RWPE2 (cell line): Measurements from ENCODE around the gene TENT4A.

ENCODE experiments used
- ATAC-seq: fragments of 200-7000 bp; cut with Tn5 transposase; 3 replicates; pipeline ENCODE4 v1.9.1; 2021; ENCODE audit warnings: low read depth
- DNase-seq: peaks from one replicate; pipeline ENCODE4 v3.0.0-alpha.2; 2020; ENCODE audit warnings: low spot score
- H3K27ac ChIP-seq: fragments of 450-650 bp; 2 replicates; pipeline ENCODE4 v1.5.1; 2017; ENCODE audit warnings: mild to moderate bottlenecking; ENCODE audit not compliant: poor library complexity, severe bottlenecking
- H3K27me3 ChIP-seq: fragments of 250-450 bp; sonication (Bioruptor Pico); 2 replicates; pipeline ENCODE4 v1.5.1; 2021; ENCODE audit warnings: mild to moderate bottlenecking, moderate library complexity; ENCODE audit not compliant: insufficient read depth, poor library complexity, severe bottlenecking
- H3K36me3 ChIP-seq: fragments of 250-450 bp; sonication (Bioruptor Pico); 2 replicates; pipeline ENCODE4 v1.5.1; 2020; ENCODE audit warnings: low read depth, mild to moderate bottlenecking, moderate library complexity
- H3K4me1 ChIP-seq: fragments of 250-450 bp; sonication (Bioruptor Pico); 2 replicates; pipeline ENCODE4 v1.5.1; 2021; ENCODE audit warnings: mild to moderate bottlenecking, moderate library complexity; ENCODE audit not compliant: insufficient read depth, poor library complexity, severe bottlenecking
- H3K4me3 ChIP-seq: fragments of 250-450 bp; sonication (Bioruptor Pico); 2 replicates; pipeline ENCODE4 v1.5.1; 2021; ENCODE audit warnings: mild to moderate bottlenecking, moderate library complexity; ENCODE audit not compliant: severe bottlenecking
- H3K9me3 ChIP-seq: fragments of 250-450 bp; sonication (Bioruptor Pico); 2 replicates; pipeline ENCODE4 v1.5.1; 2021; ENCODE audit warnings: mild to moderate bottlenecking, moderate library complexity; ENCODE audit not compliant: severe bottlenecking
- CTCF ChIP-seq: fragments of 450-650 bp; IDR thresholded peaks from one replicate; pipeline ENCODE4 v1.5.1; 2017; ENCODE audit warnings: mild to moderate bottlenecking, moderate library complexity; ENCODE audit not compliant: poor library complexity, severe bottlenecking

The TENT4A gene

GRCh38 chr5:6755519-6755918, 42.3 kb downstream of the TENT4A start:
- no peak for ATAC-seq
- H3K9me3 ChIP-seq = no peaks in the 10 kb centered on the region
- no peak overlapping the region for H3K4me3 ChIP-seq
- DNase-seq = peak; percentile 17
- H3K36me3 ChIP-seq = peaks cover 69% of the 10 kb centered on the region
- no peaks in the 10 kb centered on the region for H3K27me3 ChIP-seq
- no peaks in the 10 kb centered on the region for H3K4me1 ChIP-seq
- no peak overlapping the region for H3K27ac ChIP-seq
- no peak for TF ChIP-seq CTCF

- no peaks in the 10 kb centered on the region for H3K27me3 ChIP-seq
- peaks cover 65% of the 10 kb centered on the region for H3K36me3 ChIP-seq
- ATAC-seq (no peak), DNase-seq (peak; percentile 45)
- no peak for TF ChIP-seq CTCF
- no peaks in the 10 kb centered on the region for H3K4me1 ChIP-seq
- no peak overlapping the region for H3K27ac ChIP-seq
- no peak overlapping the region for H3K4me3 ChIP-seq
- no peaks in the 10 kb centered on the region for H3K9me3 ChIP-seq
Observed at GRCh38 chr5:6755941-6756340, 42.7 kb downstream of the TENT4A start.

GRCh38 chr5:6757414-6757969, 44.3 kb downstream of the TENT4A start:
- ATAC-seq (no peak), DNase-seq (no peak)
- TF ChIP-seq CTCF = no peak
- no peak overlapping the region for H3K4me3 ChIP-seq
- peaks cover 50% of the 10 kb centered on the region for H3K36me3 ChIP-seq
- no peaks in the 10 kb centered on the region for H3K9me3 ChIP-seq
- H3K27ac ChIP-seq = no peak overlapping the region
- no peaks in the 10 kb centered on the region for H3K27me3 ChIP-seq
- H3K4me1 ChIP-seq = no peaks in the 10 kb centered on the region

GRCh38 chr5:6758236-6758635, 45.0 kb downstream of the TENT4A start:
- no peak overlapping the region for H3K27ac ChIP-seq
- ATAC-seq (peak; percentile 30; the same call in 2 of the 3 replicates), DNase-seq (peak; percentile 44)
- peaks cover 42% of the 10 kb centered on the region for H3K36me3 ChIP-seq
- TF ChIP-seq CTCF = no peak
- H3K9me3 ChIP-seq = no peaks in the 10 kb centered on the region
- no peaks in the 10 kb centered on the region for H3K4me1 ChIP-seq
- H3K27me3 ChIP-seq = no peaks in the 10 kb centered on the region
- no peak overlapping the region for H3K4me3 ChIP-seq

- Histone ChIP-seq H3K4me3 (no peak overlapping the region), H3K4me1 (no peaks in the 10 kb centered on the region), H3K27ac (no peak overlapping the region), H3K36me3 (peaks cover 37% of the 10 kb centered on the region), H3K9me3 (no peaks in the 10 kb centered on the region), H3K27me3 (no peaks in the 10 kb centered on the region)
- ATAC-seq (no peak), DNase-seq (peak; percentile 43)
- TF ChIP-seq CTCF = no peak
Observed at GRCh38 chr5:6758706-6759105, 45.5 kb downstream of the TENT4A start.
